Measurements from ENCODE around the gene CKAP4. TPM values are rescaled to one million over a fixed set of nuclear protein-coding genes. Genes with fewer than 3 reads are reported as not detected.

CKAP4 gene
- total and polyA plus RNA-seq, 2 of the 13 experiments (the other 11 are each of a cell fraction or from before 2014, with no cell fraction given) = 39.2 to 70.2 TPM

DNA sequence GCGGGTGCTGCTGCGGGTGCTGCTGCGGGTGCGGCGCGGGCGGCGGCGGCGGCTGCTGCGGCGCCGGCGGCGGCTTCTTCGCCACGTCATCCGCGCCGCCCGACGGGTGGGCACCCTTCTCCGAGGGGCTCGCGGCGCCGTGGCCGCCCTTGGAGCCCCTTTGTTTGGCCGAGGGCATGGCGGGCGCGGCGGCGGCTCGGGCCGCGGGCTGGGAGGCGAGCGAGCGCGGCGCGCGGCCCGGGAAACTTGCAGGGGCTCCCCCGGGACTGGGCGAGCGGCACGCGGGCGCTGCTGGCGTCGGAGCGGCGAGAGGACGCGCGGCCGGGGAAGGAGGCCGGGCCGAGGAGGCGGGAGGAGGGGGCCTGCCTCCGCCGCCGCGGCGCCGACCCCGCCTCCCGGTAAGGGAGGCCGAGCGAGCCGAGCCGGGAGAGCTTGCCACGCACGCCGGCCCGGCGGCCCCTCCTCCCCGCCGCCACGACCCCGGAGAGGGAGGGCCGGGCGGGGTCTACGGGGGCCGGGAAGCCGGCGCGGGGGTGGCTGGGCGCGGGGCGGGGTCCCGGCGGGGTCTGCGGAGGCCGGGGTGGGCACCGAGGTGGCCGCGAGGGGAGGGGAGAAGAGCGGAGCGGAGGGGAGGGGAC is at the start of gene CKAP4 (continued):
- TF ChIP-seq, protein P1, sequence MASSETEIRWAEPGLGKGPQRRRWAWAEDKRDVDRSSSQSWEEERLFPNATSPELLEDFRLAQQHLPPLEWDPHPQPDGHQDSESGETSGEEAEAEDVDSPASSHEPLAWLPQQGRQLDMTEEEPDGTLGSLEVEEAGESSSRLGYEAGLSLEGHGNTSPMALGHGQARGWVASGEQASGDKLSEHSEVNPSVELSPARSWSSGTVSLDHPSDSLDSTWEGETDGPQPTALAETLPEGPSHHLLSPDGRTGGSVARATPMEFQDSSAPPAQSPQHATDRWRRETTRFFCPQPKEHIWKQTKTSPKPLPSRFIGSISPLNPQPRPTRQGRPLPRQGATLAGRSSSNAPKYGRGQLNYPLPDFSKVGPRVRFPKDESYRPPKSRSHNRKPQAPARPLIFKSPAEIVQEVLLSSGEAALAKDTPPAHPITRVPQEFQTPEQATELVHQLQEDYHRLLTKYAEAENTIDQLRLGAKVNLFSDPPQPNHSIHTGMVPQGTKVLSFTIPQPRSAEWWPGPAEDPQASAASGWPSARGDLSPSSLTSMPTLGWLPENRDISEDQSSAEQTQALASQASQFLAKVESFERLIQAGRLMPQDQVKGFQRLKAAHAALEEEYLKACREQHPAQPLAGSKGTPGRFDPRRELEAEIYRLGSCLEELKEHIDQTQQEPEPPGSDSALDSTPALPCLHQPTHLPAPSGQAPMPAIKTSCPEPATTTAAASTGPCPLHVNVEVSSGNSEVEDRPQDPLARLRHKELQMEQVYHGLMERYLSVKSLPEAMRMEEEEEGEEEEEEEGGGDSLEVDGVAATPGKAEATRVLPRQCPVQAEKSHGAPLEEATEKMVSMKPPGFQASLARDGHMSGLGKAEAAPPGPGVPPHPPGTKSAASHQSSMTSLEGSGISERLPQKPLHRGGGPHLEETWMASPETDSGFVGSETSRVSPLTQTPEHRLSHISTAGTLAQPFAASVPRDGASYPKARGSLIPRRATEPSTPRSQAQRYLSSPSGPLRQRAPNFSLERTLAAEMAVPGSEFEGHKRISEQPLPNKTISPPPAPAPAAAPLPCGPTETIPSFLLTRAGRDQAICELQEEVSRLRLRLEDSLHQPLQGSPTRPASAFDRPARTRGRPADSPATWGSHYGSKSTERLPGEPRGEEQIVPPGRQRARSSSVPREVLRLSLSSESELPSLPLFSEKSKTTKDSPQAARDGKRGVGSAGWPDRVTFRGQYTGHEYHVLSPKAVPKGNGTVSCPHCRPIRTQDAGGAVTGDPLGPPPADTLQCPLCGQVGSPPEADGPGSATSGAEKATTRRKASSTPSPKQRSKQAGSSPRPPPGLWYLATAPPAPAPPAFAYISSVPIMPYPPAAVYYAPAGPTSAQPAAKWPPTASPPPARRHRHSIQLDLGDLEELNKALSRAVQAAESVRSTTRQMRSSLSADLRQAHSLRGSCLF (CRISPR knock-in tag; IDR thresholded peaks at IDR 0.05; ENCODE audit: borderline replicate concordance) = no peak
- TF ChIP-seq MAX (IDR thresholded peaks at IDR 0.05) (peak; percentile 79), BORCS8-MEF2B (CRISPR knock-in tag; IDR thresholded peaks at IDR 0.05) (no peak), POLR2A (IDR thresholded peaks at IDR 0.05; ENCODE audit: insufficient read depth in 1 of 2, low read depth in 2 of 2, low read length in 2 of 2) (peak in 1 of 2 experiments; percentile 45; a peak in 1 of 4 replicates), ZNF430 (CRISPR knock-in tag; IDR thresholded peaks at IDR 0.05) (no peak), ZNF331 (CRISPR knock-in tag; IDR thresholded peaks at IDR 0.05) (peak; percentile 9; the same call in 1 of the 2 replicates), TMF1 (CRISPR knock-in tag; IDR thresholded peaks at IDR 0.05; ENCODE audit: low read depth) (peak; percentile 67; the same call in 1 of the 2 replicates), ATF7-NPFF (CRISPR knock-in tag; IDR thresholded peaks at IDR 0.05; ENCODE audit: low read depth) (peak; percentile 63; the same call in 1 of the 2 replicates), CERS6 (CRISPR knock-in tag; IDR thresholded peaks at IDR 0.05) (no peak), ZFX (CRISPR knock-in tag; IDR thresholded peaks at IDR 0.05; ENCODE audit: low read depth) (peak; percentile 25; the same call in 1 of the 2 replicates)
- TF ChIP-seq, protein P2, sequence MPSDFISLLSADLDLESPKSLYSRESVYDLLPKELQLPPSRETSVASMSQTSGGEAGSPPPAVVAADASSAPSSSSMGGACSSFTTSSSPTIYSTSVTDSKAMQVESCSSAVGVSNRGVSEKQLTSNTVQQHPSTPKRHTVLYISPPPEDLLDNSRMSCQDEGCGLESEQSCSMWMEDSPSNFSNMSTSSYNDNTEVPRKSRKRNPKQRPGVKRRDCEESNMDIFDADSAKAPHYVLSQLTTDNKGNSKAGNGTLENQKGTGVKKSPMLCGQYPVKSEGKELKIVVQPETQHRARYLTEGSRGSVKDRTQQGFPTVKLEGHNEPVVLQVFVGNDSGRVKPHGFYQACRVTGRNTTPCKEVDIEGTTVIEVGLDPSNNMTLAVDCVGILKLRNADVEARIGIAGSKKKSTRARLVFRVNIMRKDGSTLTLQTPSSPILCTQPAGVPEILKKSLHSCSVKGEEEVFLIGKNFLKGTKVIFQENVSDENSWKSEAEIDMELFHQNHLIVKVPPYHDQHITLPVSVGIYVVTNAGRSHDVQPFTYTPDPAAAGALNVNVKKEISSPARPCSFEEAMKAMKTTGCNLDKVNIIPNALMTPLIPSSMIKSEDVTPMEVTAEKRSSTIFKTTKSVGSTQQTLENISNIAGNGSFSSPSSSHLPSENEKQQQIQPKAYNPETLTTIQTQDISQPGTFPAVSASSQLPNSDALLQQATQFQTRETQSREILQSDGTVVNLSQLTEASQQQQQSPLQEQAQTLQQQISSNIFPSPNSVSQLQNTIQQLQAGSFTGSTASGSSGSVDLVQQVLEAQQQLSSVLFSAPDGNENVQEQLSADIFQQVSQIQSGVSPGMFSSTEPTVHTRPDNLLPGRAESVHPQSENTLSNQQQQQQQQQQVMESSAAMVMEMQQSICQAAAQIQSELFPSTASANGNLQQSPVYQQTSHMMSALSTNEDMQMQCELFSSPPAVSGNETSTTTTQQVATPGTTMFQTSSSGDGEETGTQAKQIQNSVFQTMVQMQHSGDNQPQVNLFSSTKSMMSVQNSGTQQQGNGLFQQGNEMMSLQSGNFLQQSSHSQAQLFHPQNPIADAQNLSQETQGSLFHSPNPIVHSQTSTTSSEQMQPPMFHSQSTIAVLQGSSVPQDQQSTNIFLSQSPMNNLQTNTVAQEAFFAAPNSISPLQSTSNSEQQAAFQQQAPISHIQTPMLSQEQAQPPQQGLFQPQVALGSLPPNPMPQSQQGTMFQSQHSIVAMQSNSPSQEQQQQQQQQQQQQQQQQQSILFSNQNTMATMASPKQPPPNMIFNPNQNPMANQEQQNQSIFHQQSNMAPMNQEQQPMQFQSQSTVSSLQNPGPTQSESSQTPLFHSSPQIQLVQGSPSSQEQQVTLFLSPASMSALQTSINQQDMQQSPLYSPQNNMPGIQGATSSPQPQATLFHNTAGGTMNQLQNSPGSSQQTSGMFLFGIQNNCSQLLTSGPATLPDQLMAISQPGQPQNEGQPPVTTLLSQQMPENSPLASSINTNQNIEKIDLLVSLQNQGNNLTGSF (CRISPR knock-in tag; IDR thresholded peaks at IDR 0.05) = no peak
- TF ChIP-seq, protein P3, sequence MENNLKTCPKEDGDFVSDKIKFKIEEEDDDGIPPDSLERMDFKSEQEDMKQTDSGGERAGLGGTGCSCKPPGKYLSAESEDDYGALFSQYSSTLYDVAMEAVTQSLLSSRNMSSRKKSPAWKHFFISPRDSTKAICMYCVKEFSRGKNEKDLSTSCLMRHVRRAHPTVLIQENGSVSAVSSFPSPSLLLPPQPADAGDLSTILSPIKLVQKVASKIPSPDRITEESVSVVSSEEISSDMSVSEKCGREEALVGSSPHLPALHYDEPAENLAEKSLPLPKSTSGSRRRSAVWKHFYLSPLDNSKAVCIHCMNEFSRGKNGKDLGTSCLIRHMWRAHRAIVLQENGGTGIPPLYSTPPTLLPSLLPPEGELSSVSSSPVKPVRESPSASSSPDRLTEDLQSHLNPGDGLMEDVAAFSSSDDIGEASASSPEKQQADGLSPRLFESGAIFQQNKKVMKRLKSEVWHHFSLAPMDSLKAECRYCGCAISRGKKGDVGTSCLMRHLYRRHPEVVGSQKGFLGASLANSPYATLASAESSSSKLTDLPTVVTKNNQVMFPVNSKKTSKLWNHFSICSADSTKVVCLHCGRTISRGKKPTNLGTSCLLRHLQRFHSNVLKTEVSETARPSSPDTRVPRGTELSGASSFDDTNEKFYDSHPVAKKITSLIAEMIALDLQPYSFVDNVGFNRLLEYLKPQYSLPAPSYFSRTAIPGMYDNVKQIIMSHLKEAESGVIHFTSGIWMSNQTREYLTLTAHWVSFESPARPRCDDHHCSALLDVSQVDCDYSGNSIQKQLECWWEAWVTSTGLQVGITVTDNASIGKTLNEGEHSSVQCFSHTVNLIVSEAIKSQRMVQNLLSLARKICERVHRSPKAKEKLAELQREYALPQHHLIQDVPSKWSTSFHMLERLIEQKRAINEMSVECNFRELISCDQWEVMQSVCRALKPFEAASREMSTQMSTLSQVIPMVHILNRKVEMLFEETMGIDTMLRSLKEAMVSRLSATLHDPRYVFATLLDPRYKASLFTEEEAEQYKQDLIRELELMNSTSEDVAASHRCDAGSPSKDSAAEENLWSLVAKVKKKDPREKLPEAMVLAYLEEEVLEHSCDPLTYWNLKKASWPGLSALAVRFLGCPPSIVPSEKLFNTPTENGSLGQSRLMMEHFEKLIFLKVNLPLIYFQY (CRISPR knock-in tag; IDR thresholded peaks at IDR 0.05; ENCODE audit: borderline replicate concordance) = no peak

Data from HepG2 (cell line).